ENCODE data around the gene DMRTA2.

Gene DMRTA2

DNA sequence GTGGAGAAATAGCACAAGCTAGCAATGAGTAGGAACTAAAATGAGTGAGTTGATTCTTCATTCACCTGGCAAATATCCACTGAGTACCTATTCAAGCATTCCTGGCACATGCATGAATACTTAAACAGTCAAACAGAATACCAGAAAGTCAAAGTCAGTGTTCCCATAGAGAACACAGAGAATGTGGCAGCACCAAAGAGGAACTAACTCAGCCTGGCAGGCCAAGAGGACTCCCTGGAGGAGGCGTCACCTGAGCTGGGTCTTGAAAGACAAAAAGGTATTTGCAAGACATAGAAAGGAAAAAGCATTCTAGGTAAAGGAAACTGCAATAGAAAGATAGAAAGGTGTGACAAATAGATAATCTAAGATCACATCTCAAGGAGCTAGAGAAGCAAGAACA lies 49.7 kb downstream of the DMRTA2 start:
- DNase-seq = no peak

DNA sequence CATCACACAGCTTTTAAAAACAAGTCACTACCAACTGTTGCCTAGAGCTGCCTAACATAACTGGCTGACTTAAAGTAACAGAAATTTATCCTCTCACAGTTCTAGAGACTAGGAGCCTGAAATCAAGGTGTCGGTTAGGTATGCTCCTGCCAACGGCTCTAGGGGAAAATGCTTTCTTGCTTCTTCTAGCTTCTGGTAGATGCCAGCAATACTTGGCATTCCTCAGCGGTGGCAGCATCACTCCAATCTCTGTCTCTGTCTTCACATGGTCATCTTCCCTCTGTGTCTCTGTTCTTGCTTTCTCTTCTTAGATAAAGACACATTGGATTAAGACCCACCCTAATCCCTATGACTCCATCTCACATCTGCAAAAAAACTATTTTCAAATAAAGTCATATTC lies 51.5 kb downstream of the DMRTA2 start:
- no peak for DNase-seq

DNA sequence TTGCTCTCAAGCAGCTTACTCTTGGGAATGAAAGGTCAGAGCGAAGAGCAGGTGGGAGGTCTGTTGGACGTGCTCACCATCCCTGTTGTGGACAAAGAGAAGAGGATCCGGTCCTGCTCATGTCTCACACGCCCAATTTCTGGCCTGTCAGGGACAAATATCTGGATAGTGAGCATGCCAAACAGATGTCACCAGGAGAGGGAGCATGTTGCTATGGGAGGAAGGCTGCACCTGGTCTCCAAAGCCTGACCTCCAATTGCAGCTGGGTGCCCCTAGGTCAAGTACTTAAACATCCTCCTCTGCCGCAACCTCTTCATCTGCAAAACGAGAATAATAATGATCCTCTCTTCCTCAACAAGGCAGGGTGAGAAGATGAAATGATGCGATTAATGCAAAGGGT lies 53.4 kb downstream of the DMRTA2 start:
- no peak for DNase-seq

DNA sequence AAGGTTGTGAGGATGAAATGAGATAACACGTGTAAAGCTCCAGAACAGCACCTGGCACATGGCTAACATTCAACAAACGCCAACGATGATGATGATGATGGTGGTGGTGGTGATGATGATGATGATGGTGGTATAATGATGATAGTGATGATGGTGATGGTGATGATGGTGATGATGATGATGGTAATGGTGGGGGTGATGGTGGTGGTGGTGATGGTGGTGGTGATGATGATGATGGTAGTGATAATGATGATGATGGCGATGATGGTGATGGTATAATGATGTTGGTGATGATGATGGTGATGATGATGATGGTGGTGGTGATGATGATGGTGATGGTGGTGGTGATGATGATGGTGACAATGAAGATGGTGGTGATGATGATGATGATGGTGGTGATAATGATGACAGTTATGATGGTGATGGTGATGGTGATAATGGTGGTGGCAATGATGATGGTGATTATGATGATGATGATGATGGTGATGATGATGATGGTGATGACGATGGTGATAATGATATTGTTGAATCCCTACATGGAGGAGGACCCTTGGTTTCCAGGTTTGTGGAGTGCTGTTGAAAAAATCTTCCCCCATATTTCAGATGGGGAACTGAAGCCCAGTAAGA lies 54.1 kb downstream of the DMRTA2 start:
- DNase-seq = no peak

DNA sequence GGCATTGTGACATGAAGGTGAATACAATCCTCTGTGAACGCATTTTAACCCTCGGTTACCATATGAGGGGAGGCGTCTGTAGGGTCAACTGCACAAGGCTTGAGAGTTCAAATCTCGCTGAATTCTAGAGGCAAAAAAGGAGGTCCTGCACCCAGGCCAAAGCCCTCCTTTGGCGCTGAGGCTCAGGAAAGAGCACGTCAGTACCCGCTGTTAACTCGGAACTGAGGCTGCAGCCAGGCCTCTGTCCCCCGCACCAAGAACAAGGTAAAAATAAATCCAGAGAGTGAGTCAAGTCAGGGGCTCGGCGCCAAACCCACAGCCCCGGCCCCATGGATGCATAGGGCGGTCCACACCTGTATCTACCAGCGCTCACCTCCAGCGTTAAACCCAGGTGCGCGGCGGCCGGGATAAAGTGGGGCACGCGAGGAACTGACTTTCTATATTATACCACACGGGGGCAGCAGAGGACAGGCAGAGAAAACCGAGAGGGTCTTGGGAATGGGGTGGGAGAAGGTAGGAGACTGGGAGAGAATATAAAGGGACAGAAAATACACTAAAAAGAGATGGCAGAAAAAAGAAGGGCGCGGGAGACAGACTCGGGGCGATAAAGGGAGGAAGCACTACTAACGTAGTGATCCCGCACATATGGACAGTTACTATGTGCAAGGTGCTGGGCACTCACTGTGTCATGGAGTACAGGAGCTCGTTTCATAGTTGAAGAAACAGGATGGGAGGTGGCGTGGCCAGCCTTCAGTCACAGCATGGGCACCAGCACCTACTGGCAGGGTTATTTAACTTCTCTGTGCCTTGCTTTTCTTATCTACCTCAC lies 54.9 kb downstream of the DMRTA2 start:
- peak; percentile 24 to 50 for DNase-seq
